Suppressor macrophage treated with lipopolysaccharide for 4 hours (primary cell): ENCODE data around the gene ENOX2.
"Not testable (repeated sequence)": the region's sequence is repeated elsewhere in the genome, so short reads cannot be mapped to it uniquely, and the experiment has no call there.

Experiments used
- DNase-seq: peaks from one replicate; pipeline ENCODE4 v3.0.0-alpha.2; 2020

Gene ENOX2, protein sequence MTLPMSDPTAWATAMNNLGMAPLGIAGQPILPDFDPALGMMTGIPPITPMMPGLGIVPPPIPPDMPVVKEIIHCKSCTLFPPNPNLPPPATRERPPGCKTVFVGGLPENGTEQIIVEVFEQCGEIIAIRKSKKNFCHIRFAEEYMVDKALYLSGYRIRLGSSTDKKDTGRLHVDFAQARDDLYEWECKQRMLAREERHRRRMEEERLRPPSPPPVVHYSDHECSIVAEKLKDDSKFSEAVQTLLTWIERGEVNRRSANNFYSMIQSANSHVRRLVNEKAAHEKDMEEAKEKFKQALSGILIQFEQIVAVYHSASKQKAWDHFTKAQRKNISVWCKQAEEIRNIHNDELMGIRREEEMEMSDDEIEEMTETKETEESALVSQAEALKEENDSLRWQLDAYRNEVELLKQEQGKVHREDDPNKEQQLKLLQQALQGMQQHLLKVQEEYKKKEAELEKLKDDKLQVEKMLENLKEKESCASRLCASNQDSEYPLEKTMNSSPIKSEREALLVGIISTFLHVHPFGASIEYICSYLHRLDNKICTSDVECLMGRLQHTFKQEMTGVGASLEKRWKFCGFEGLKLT

GRCh38 chrX:130902783-130903613 is at the start of gene ENOX2:
TSS of gene ENOX2 (minus strand) at chrX:130903209. CDS start at chrX:130703216, 199,993 bp downstream.
- DNase-seq = peak; percentile 90

DNA sequence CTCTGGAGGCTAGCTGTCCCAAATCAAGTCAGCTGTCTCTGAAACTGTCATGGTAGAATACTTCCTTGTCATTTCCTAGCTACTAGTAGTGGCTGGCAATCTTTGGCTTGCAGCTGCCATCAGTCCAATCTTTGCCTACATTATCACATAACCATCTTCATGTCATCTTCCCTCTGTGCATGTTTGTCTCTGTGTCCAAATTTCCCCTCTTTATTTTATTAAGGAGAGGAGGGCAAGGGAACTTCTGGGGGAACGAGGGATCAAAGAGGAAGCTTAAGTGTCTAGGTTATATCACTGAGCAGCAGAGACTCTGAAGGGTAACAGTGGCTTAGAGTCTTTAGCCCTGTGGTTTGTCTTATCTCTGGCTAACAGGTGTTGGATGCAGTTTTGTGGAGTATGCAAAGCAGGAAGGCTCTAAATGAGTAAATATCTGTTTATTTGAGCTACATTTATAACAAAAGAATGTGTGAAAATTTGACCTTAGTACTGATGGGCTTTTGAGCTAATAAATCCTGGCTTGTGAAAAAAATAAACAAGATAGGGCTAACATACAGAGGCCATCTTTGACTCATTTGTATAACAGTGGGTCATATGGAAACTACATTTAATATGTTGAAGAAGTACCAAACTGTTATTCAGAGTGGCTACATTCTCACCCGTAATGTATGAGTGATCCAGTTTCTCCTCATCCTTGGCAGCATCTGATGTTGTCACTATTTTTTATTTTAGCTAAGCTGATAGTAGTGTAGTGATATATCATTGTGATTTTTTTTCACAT is 49.4 kb upstream of the ENOX2 start:
- no peak for DNase-seq

DNA sequence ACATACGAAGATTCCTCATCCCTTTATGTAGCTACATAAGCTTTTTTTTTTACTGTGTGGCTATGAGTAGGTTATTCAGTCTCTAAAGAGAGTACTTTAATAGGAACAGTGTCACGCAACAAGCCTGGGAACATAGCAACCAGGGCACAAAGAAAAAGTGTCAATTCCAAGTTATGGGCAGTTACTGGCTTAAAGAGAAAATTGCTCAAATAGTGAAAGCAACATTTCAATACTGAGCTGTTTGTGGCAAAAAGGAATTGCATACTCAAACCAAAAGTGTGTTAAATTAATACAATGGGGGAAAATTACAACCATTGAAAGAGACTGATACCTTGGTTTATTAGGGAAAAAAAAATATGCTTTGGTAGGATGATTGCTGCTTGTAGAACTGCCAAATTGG is 41.2 kb upstream of the ENOX2 start:
- DNase-seq = no peak

DNA sequence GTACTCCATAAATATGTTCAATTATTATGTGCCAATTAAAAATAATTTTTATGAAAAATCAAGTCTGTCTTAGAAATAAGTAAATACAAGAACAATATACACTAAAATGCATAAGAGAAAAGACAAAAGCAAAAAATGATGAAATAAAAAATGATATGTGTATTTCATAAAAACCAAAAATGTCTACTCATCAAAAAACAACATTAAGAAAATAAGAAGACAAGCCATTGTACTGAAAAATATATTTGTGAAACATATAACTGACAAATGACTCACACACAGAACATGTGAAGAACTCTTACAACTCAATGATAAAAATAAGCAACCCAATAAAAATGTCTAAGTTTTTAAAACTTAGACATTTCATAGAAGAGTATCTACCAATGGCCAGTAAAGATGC is 34.1 kb upstream of the ENOX2 start:
- no peak for DNase-seq

DNA sequence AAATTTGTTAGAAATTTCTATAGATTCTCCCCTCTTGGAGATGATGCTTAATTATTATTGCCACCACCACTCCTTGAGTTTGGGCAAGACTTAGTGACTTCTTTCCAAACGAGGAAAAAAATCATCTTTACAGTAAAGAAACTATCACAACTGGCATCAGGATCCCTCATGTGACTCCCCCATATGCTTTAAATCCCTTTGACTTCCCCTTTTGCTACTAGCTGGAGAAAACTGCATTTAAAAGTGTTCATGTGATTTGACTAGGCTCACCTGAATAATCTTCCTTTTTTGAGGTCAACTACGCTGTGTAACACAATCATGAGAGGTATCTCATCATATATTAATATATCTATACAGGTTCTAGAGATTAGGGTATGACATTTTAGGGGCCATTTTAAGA is 30.3 kb upstream of the ENOX2 start:
- no peak for DNase-seq

- DNase-seq = not testable (repeated sequence)
Measured at GRCh38 chrX:130920405-130920804, 17.4 kb upstream of the ENOX2 start.

- not testable (repeated sequence) for DNase-seq
Measured at GRCh38 chrX:130919676-130920075, 16.7 kb upstream of the ENOX2 start.

GRCh38 chrX:130918498-130918897 is 15.5 kb upstream of the ENOX2 start:
- DNase-seq = not testable (repeated sequence)

DNA sequence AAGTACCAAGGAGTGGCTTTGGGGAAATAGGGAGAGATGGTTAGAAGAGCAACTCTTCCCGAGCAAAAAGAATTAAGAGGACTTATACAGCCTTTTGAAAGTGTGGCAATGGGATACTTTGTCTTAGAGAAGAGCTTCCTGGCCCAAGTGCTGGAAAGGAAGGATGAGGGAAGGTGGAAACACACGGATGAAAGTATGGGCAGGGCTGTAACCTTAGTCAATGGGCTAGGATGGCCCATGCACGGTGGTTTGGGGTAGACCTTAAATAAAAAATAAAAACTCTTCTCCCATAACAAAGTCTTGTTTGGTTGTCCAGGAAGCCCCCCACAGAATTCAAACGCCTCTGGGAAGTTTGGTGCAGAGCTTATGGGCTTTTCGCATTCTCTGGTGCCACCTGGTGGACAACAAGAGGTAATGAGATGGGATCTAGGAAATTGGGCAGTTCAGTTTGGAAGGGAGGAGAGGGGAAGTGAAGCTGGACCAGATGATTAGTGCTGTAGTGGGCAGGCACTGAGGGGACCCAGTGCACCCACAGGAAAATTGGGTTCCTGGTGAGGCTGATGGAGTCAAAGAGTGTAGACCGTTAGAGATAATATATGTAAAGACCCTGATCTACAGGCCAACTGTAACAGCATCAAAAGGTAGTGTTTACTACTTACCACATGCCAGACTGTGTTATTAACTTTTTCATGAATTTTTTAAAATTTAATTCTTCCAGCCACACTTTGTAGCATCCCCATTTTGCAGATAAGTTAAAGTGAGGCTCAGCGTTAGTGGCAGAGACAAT is 13.8 kb upstream of the ENOX2 start:
- peak; percentile 50 for DNase-seq

DNA sequence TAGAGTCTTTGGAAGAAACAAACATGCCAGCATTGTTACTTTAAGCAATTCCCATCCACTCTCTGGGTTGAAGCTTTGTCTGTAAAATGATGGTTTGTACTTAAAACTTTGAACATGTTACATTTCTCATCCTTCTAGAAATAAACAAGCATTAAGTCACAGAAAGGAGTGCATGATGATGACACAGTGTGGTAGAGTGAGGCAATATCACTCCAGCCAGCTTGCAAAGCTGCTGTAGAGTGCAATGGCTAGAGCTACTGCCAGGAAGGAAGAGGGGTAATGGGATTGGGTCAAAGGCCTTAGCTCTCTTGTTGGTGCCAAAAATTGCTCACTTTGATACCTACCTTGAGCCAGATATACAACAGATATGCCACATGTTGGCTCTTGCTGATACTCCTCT is 12.3 kb upstream of the ENOX2 start:
- no peak for DNase-seq

DNA sequence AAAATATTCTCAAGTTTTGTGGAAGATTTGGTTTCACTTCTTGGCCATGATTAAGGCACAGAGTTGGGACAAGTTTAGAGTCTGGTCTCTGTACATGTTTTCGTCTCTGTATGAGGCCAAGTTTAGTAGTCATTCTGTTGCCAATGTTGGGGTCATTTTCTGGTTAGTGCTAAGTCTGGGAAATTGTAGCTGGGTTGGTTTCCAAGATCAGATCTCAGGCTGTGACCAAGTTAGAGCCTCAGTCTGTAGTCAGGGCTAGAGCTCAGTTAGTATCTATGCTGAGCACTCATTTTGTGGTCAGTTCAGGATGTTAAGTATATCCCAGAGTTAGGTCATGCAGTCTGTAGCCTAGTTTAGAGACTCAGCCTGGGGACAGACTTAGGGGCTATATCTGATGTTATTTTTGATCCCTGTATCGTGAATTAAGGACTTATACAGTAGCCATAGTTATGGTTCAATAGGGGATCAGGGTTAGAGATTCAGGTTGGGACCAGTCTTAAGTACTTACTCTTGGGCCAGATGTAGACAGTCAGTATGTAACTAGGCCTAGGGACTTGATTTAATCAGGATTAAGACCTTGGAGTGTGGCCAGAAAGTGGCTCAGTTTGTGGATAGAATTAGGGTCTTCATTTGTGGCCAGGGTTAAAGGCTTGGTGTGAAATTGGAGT is 6.6 kb upstream of the ENOX2 start:
- no peak for DNase-seq

DNA sequence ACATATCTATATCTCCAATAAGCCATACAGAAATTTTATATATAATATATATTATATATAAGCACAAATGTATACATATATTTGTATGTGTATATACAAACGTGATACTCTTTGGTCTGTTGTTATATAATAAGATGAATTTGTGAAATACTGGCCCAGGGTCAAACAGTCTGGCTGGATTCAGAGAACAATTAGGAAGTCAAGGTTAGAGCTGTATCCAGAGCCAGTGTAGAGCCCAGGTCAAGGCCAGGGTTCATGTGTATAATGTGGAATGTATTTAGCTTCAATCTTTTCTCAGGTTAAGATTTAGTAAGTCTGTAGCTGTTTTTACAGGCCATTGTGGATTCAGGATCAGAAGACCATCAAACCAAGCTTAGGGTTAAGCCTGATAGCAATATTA is 3.8 kb upstream of the ENOX2 start:
- no peak for DNase-seq

GRCh38 chrX:130902446-130902782 is 595 bp downstream of the ENOX2 start:
- no peak for DNase-seq

- no peak for DNase-seq
Measured at GRCh38 chrX:130896802-130897501, 6.1 kb downstream of the ENOX2 start.

GRCh38 chrX:130896026-130896425 is 7.0 kb downstream of the ENOX2 start:
- DNase-seq = no peak

- no peak for DNase-seq
Measured at GRCh38 chrX:130895299-130895698, 7.7 kb downstream of the ENOX2 start.

DNA sequence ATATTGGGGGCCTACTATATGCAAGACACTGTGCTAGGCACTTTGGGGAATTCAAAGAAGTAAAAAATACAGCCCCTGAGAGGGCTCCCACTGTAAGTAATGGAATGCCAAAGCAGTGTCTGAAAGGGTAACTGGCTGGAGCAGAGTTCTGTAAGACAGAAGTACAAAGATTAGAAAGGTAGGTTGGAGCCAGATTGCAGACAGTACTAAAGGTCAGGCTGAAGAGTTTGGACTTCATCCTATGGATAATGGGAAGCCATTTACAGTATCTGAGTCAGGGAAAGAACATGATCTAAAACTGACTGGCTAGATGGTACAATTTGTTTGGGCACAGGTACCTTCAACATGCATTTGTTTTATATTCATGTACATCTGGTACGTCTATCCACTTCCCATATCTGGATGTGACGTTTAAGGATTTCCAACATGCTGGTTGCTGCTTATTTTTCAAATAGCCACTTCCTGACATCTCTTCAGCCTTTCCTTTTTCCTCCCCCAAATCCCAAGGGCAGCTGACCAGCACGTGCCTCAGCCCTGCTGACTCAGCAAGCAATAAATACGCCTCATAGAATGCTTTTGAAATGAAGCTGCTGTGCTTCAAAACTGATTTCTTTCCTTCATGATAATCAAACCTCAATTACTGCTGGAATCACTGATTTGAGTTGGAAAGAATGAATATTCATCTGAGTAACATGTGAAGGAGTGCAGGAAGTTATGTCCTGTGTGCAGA is 9.5 kb downstream of the ENOX2 start:
- no peak for DNase-seq

DNA sequence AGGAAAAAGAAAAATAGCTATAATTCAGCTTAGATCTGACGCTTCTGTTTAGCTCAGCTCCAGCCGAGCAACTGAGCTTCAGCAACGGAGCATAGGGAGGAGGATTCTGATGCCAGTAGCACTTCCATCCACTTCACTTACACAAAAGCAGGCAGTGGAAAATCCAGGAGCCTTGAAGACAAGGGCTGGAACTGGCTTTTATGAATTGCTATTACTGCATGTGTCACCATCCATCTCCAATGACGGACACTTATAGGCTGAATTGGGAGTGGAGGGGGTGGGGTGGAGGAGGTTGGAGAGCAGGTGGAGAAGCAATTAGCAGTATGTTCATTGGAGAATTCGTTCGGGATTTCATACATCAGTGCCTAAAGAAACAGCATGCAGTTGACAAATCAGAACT is 15.6 kb downstream of the ENOX2 start:
- DNase-seq = no peak

GRCh38 chrX:130885996-130886395 is 17.0 kb downstream of the ENOX2 start:
- no peak for DNase-seq

DNA sequence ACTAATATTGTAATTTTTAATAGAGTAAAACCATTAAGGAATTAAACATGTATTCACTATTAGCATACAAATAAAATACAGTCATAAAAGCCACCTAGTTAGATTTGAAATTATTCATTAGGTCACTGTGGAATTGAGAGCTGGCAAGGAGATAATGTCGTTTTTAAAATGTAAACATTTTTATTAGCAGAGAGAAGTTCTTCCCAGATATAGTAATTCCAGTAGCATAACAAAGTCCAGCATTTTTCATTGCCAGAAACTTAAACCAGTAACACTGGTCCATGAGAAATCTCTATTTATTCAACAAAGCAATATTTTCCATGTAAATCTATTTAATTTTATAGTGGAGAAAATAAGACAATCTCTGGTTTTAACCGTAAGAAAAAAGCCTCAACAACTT is 17.5 kb downstream of the ENOX2 start:
- no peak for DNase-seq
